ENCODE measurements around the gene PIP5KL1.

The PIP5KL1 gene

GRCh38 chr9:127968042-127968441, 37.5 kb upstream of the PIP5KL1 start:
- H3K27ac ChIP-seq (ENCODE audit: low read depth, low read length, poor library complexity, severe bottlenecking), result no peak overlapping the region
- TF ChIP-seq CTCF (IDR thresholded peaks at IDR 0.05; ENCODE audit: low read length), result no peak
- TF ChIP-seq EZH2 (IDR thresholded peaks at IDR 0.05; ENCODE audit: borderline replicate concordance, low read length), result no peak
- H3K9ac ChIP-seq (ENCODE audit: low read length), result no peak overlapping the region
- H3K4me2 ChIP-seq (ENCODE audit: low read length), result no peak overlapping the region; the same call in 1 of the 2 replicates
- peaks cover 16% of the 10 kb centered on the region; the same call in 1 of the 2 replicates for H3K36me3 ChIP-seq (ENCODE audit: insufficient read depth, low read length)
- no peaks in the 10 kb centered on the region for H3K27me3 ChIP-seq (ENCODE audit: insufficient read depth, low read length)
- H3F3A ChIP-seq (ENCODE audit: insufficient read depth, low read length), result no peaks in the 10 kb centered on the region
- H3K79me2 ChIP-seq (ENCODE audit: insufficient read depth, low read length), result peaks cover 67% of the 10 kb centered on the region
- H3K9me2 ChIP-seq (ENCODE audit: low read depth, low read length), result no peaks in the 10 kb centered on the region
- H3K9me3 ChIP-seq (ENCODE audit: low read length), result no peaks in the 10 kb centered on the region
- H3K4me3 ChIP-seq (ENCODE audit: low read depth, low read length, poor library complexity, severe bottlenecking), result no peak overlapping the region
- H4K20me1 ChIP-seq (ENCODE audit: insufficient read depth, low read length), result no peaks in the 10 kb centered on the region
- no peak overlapping the region for H2AFZ ChIP-seq (ENCODE audit: low read length)
- H3K4me1 ChIP-seq (ENCODE audit: insufficient read depth, low read length, severe bottlenecking), result peaks cover 98% of the 10 kb centered on the region

- peaks cover 18% of the 10 kb centered on the region for H3K36me3 ChIP-seq (ENCODE audit: insufficient read depth, low read length)
- H2AFZ ChIP-seq (ENCODE audit: low read length), result no peak overlapping the region
- H3K9ac ChIP-seq (ENCODE audit: low read length), result no peak overlapping the region; the same call in 1 of the 2 replicates
- H3K9me2 ChIP-seq (ENCODE audit: low read depth, low read length), result no peaks in the 10 kb centered on the region
- peaks cover 91% of the 10 kb centered on the region for H3K4me1 ChIP-seq (ENCODE audit: insufficient read depth, low read length, severe bottlenecking)
- no peaks in the 10 kb centered on the region for H3K27me3 ChIP-seq (ENCODE audit: insufficient read depth, low read length)
- peaks cover 74% of the 10 kb centered on the region for H3K79me2 ChIP-seq (ENCODE audit: insufficient read depth, low read length)
- H4K20me1 ChIP-seq (ENCODE audit: insufficient read depth, low read length), result no peaks in the 10 kb centered on the region
- TF ChIP-seq CTCF (IDR thresholded peaks at IDR 0.05; ENCODE audit: low read length) (no peak), EZH2 (IDR thresholded peaks at IDR 0.05; ENCODE audit: borderline replicate concordance, low read length) (no peak)
- peak overlapping the region; percentile 70 for H3K27ac ChIP-seq (ENCODE audit: low read depth, low read length, poor library complexity, severe bottlenecking)
- H3K4me3 ChIP-seq (ENCODE audit: low read depth, low read length, poor library complexity, severe bottlenecking), result no peak overlapping the region
- peak overlapping the region; percentile 38; the same call in 1 of the 2 replicates for H3K4me2 ChIP-seq (ENCODE audit: low read length)
- H3K9me3 ChIP-seq (ENCODE audit: low read length), result no peaks in the 10 kb centered on the region
- H3F3A ChIP-seq (ENCODE audit: insufficient read depth, low read length), result no peaks in the 10 kb centered on the region
Measured at GRCh38 chr9:127967151-127967809, 36.7 kb upstream of the PIP5KL1 start.

- Histone ChIP-seq H3K9me3 (ENCODE audit: low read length) (no peaks in the 10 kb centered on the region), H3K27ac (ENCODE audit: low read depth, low read length, poor library complexity, severe bottlenecking) (peak overlapping the region; percentile 70), H3F3A (ENCODE audit: insufficient read depth, low read length) (no peaks in the 10 kb centered on the region), H3K4me2 (ENCODE audit: low read length) (peak overlapping the region; percentile 38; the same call in 1 of the 2 replicates), H3K9me2 (ENCODE audit: low read depth, low read length) (no peaks in the 10 kb centered on the region), H3K79me2 (ENCODE audit: insufficient read depth, low read length) (peaks cover 79% of the 10 kb centered on the region), H3K36me3 (ENCODE audit: insufficient read depth, low read length) (peaks cover 24% of the 10 kb centered on the region), H3K9ac (ENCODE audit: low read length) (no peak overlapping the region), H4K20me1 (ENCODE audit: insufficient read depth, low read length) (no peaks in the 10 kb centered on the region), H3K4me1 (ENCODE audit: insufficient read depth, low read length, severe bottlenecking) (peaks cover 84% of the 10 kb centered on the region), H3K4me3 (ENCODE audit: low read depth, low read length, poor library complexity, severe bottlenecking) (no peak overlapping the region), H2AFZ (ENCODE audit: low read length) (no peak overlapping the region), H3K27me3 (ENCODE audit: insufficient read depth, low read length) (no peaks in the 10 kb centered on the region)
- TF ChIP-seq CTCF (IDR thresholded peaks at IDR 0.05; ENCODE audit: low read length), result no peak
- no peak for TF ChIP-seq EZH2 (IDR thresholded peaks at IDR 0.05; ENCODE audit: borderline replicate concordance, low read length)
Measured at GRCh38 chr9:127966416-127967150, 36.0 kb upstream of the PIP5KL1 start.
